Prostate gland (tissue), 2 donors: ENCODE data around the gene PPID.

Experiments
- CTCF ChIP-seq, 4 experiments: fragments of 200-600 bp in 2 of 4; fragments of 450-650 bp in 2 of 4; sonication (generic) in 2 of 4; IDR thresholded peaks; 1 replicate in 3 of 4; 2 replicates in 1 of 4; pipeline ENCODE4 v1.5.1; 2016 to 2019; ENCODE audit warnings: antibody characterized with exemption in 4 of 4, mild to moderate bottlenecking in 2 of 4, moderate library complexity in 2 of 4
- POLR2A ChIP-seq: fragments of 450-650 bp; IDR thresholded peaks from one replicate; pipeline ENCODE4 v1.6.1; 2016; ENCODE audit warnings: antibody characterized with exemption, mild to moderate bottlenecking

GRCh38 chr4:158738866-158739265 is 15.7 kb upstream of the PPID start:
- TF ChIP-seq CTCF (IDR thresholded peaks at IDR 0.05) (no peak), POLR2A (no peak)
